Stimulated activated CD4-positive, alpha-beta T cell treated with anti-CD3 and anti-CD28 coated beads, Interleukin-12 subunit alpha, Interleukin-12 subunit beta, amount 100 ng/mL, for 24 hours (primary cell): Measurements from ENCODE around the gene SLC47A2.

Experiments used
- DNase-seq, 2 experiments: peaks; one replicate each; pipeline ENCODE4 v3.0.0-alpha.2; 2020; ENCODE audit warnings: low read depth in 2 of 2

SLC47A2 gene

GRCh38 chr17:19644493-19645210 is 71.7 kb downstream of the SLC47A2 start:
- no peak for DNase-seq

GRCh38 chr17:19642373-19642893 is 74.0 kb downstream of the SLC47A2 start:
- DNase-seq: no peak

DNA sequence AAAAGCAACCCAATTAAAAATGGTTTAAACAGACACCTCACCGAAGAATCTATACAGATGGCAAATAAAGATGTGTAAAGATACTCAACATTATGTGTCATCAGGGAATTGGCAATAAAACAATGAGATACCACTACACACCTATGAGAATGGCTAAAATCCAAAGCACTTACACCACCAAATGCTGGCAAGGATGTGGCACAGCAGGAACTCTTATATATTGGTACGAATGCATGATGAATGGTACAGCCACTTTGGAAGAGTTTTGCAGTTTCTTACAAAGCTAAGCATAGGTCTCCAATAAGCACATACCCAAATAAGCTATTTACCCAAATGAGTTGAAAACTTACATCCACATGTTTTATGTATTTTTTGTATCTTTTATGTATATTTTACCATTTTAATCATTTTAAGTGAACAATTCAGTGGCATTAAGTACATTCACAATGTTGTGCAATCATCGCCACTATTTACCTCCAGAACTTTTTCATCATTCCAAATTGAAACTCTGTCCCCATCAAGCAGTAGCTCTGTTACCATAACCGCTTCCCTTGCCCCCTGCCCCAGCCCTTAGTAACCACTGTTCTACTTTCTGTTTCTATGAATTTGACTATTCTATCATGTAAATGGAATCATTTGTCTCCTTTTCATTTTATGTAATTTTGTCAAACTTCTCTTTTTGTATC is 74.6 kb downstream of the SLC47A2 start:
- DNase-seq: no peak

DNA sequence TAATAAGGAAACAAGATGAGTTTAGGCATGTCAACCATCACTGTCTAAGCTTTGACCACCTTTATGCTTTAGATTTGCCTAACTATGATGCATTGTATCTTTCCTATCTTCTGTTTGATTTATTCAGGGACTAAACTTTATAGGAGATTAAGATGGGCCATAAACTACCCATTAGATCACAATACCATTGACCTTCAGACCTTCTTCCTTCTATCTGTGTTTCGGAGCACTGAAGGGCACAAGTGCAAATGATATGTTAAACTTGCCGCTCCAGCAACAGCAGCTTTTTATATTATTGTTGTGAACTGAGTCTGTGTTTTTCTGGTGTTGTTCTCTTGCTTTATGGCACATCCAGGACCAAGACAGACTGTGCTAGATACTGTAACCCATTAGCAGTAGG is 84.5 kb downstream of the SLC47A2 start:
- DNase-seq: no peak

- no peak for DNase-seq
Measured at GRCh38 chr17:19630661-19631060, 85.7 kb downstream of the SLC47A2 start.

DNA sequence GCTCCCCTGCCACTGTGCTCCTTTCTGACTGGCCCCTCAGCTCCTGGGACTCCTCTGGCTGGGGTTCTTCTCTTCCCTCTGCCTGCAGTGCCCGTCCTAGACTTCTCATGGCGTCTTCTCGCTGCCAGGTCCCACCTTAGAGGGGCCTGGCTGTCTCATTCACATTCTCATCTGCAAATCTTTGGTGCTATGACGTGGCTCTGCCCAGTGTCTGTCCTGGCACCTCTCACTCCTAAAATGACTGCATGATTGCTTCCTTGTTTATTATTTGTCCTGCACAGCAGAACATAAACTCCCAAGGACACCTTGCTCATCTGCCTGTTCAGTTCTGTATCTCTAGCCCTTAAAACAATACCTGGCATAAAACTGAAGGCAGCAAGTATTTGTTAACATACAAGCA is 86.3 kb downstream of the SLC47A2 start:
- no peak for DNase-seq

GRCh38 chr17:19629449-19629848 is 86.9 kb downstream of the SLC47A2 start:
- no peak for DNase-seq
